ENCODE data around the gene ENTPD1. TPM values are rescaled to one million over a fixed set of nuclear protein-coding genes. Genes with fewer than 3 reads are reported as not detected.

The ENTPD1 gene
- total and polyA plus RNA-seq, 2 donors (not counting 1 experiment from before 2014, with no cell fraction given), result 0.47 to 3.3 TPM

DNA sequence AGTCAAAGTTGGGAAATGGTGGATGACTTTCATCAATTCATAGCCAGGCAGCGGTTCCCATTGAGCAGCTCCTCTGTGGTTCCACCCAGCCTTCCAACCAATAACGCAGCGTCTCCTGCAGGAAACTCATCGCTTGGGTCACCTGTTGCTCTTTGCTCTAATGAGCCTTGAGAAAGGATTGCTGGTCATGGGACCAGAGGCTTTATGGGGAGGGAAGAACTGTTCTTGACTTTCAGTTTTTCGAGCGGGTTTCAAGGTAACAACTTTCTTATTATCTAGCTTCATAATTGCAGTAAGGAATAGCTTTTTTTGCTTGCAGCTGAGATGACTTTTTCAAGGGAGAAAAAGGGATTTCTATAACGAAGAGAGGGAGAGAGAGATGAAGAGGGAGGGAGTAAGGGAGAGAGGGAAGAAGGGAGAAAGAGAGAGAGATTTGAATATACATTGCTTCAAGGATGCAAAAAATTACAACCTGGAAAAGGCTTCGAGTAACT lies 405 bp upstream of the ENTPD1 start:
- Histone ChIP-seq H3K27me3 (ENCODE audit: control insufficient read depth, insufficient read depth, low read length) (no peaks in the 10 kb centered on the region), H3K4me1 (ENCODE audit: control insufficient read depth, extremely low read depth, insufficient read depth, low read length) (no peaks in the 10 kb centered on the region), H3K27ac (ENCODE audit: insufficient read depth, low read length) (no peak overlapping the region), H3K9me3 (ENCODE audit: control insufficient read depth, insufficient read depth, low read depth, low read length) (no peaks in the 10 kb centered on the region), H2AFZ (ENCODE audit: low read length) (no peak overlapping the region), H3K79me2 (ENCODE audit: control insufficient read depth, insufficient read depth, low read length) (no peaks in the 10 kb centered on the region), H3K4me2 (ENCODE audit: extremely low read depth, insufficient read depth, low read length) (no peak overlapping the region), H3K9ac (ENCODE audit: insufficient read depth, low read length) (no peak overlapping the region), H3K4me3 (replicated peaks in 1 of 4; ENCODE audit: control extremely low read depth in 1 of 4, insufficient read depth in 1 of 4, low read depth in 3 of 4, low read length in 4 of 4) (peak overlapping the region in 2 of 4 experiments; percentile 3 to 23), H3K36me3 (ENCODE audit: control insufficient read depth, insufficient read depth, low read length) (no peaks in the 10 kb centered on the region), H4K20me1 (ENCODE audit: control insufficient read depth, extremely low read depth, insufficient read depth, low read length) (no peaks in the 10 kb centered on the region)
- no peak for TF ChIP-seq EZH2 (IDR thresholded peaks at IDR 0.05; ENCODE audit: low read length, missing control alignments)
- TF ChIP-seq, protein P1, sequence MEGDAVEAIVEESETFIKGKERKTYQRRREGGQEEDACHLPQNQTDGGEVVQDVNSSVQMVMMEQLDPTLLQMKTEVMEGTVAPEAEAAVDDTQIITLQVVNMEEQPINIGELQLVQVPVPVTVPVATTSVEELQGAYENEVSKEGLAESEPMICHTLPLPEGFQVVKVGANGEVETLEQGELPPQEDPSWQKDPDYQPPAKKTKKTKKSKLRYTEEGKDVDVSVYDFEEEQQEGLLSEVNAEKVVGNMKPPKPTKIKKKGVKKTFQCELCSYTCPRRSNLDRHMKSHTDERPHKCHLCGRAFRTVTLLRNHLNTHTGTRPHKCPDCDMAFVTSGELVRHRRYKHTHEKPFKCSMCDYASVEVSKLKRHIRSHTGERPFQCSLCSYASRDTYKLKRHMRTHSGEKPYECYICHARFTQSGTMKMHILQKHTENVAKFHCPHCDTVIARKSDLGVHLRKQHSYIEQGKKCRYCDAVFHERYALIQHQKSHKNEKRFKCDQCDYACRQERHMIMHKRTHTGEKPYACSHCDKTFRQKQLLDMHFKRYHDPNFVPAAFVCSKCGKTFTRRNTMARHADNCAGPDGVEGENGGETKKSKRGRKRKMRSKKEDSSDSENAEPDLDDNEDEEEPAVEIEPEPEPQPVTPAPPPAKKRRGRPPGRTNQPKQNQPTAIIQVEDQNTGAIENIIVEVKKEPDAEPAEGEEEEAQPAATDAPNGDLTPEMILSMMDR (conservative IDR thresholded peaks at IDR 0.05 in 1 of 2, IDR thresholded peaks at IDR 0.05 in 1 of 2; ENCODE audit: low read depth in 1 of 2, low read length in 2 of 2), result no peak
- DNase-seq (ENCODE audit: low read depth in 2 of 2), result no peak

DNA sequence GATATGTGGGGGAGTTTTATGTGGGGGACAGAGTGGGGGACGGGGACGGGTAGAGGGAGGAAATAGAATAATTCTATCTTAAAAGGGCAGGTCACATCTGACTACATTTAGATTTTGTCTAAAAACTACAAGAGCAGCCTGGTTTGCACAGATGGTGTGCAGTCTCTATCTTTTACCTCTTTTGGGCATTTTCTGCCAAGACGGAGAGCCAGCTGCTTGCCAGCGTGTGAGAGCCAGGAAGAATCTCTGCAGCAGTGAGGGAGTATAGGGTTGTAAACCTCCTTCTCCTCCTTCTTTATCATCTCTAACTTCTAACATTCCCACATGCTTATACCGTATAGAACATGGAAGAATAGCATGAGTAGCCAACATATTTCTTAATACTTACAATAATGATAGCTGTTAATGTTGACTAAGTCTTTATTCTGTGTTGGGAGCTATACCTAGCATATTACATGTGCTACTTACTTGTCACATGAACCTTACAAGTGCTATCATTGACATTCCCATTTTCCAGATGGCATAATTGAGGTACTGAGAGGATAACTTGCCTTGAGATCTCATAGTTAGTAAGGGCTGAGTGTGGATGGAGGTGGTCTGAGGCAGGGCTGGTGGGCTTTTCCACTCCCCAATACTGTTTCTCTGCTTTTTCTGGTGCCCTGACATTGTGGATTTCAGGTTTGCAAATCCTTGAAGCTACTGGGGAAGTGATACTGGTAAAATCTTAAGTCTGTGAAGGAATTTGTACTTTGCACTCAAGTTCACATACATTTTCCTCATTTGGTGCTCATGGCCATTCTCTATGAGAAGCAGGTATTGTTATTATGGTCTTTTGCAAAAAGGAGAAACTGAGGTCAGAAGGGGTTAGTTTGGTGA lies 1.1 kb downstream of the ENTPD1 start:
- Histone ChIP-seq H3K4me1 (ENCODE audit: control insufficient read depth, extremely low read depth, insufficient read depth, low read length) (no peaks in the 10 kb centered on the region), H3K9ac (ENCODE audit: insufficient read depth, low read length) (no peak overlapping the region), H3K4me2 (ENCODE audit: extremely low read depth, insufficient read depth, low read length) (no peak overlapping the region), H2AFZ (ENCODE audit: low read length) (no peak overlapping the region), H3K27ac (ENCODE audit: insufficient read depth, low read length) (no peak overlapping the region), H4K20me1 (ENCODE audit: control insufficient read depth, extremely low read depth, insufficient read depth, low read length) (no peaks in the 10 kb centered on the region), H3K27me3 (ENCODE audit: control insufficient read depth, insufficient read depth, low read length) (no peaks in the 10 kb centered on the region), H3K9me3 (ENCODE audit: control insufficient read depth, insufficient read depth, low read depth, low read length) (no peaks in the 10 kb centered on the region), H3K79me2 (ENCODE audit: control insufficient read depth, insufficient read depth, low read length) (no peaks in the 10 kb centered on the region), H3K36me3 (ENCODE audit: control insufficient read depth, insufficient read depth, low read length) (no peaks in the 10 kb centered on the region), H3K4me3 (replicated peaks in 1 of 4; ENCODE audit: control extremely low read depth in 1 of 4, insufficient read depth in 1 of 4, low read depth in 3 of 4, low read length in 4 of 4) (peak overlapping the region in 1 of 4 experiments; percentile 3)
- no peak for DNase-seq (ENCODE audit: low read depth in 2 of 2)
- TF ChIP-seq, protein P1 (conservative IDR thresholded peaks at IDR 0.05 in 1 of 2, IDR thresholded peaks at IDR 0.05 in 1 of 2; ENCODE audit: low read depth in 1 of 2, low read length in 2 of 2), result no peak
- TF ChIP-seq EZH2 (IDR thresholded peaks at IDR 0.05; ENCODE audit: low read length, missing control alignments), result no peak

DNA sequence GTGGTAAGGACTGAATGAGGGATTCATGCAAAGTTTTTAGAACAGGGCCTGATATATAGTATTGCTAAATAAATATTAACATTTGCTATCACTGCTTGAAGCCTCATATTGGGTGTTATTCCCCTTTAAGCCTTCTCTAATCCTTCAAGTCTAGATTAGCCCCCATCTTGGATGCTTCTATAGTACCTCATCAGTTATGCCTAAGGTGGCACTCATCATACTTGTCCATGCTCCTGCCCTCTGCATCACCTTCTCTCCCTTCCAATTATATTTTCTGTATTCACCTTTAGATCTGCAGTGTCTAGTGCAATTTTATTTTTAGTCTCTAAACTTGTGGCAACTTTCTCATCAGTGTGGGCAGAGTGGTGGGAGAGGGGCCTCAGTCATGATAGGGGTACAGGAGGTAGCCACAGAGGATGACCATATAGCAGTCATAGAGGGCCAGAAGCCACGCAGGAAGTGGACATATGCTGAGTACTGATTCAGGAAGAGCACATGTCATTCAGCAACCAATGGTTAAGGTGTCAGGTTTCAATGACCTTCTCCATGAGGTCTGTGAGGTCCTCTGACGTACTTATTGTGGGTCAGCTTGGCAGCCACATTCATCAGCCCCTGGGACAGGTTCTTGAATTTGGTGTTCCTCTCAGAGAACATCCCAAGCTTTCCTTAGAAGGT lies 2.5 kb downstream of the ENTPD1 start:
- Histone ChIP-seq H3K4me3 (replicated peaks in 1 of 4; ENCODE audit: control extremely low read depth in 1 of 4, insufficient read depth in 1 of 4, low read depth in 3 of 4, low read length in 4 of 4) (no peak overlapping the region), H3K4me2 (ENCODE audit: extremely low read depth, insufficient read depth, low read length) (no peak overlapping the region), H3K27ac (ENCODE audit: insufficient read depth, low read length) (no peak overlapping the region), H3K79me2 (ENCODE audit: control insufficient read depth, insufficient read depth, low read length) (no peaks in the 10 kb centered on the region), H2AFZ (ENCODE audit: low read length) (no peak overlapping the region), H3K4me1 (ENCODE audit: control insufficient read depth, extremely low read depth, insufficient read depth, low read length) (no peaks in the 10 kb centered on the region), H4K20me1 (ENCODE audit: control insufficient read depth, extremely low read depth, insufficient read depth, low read length) (no peaks in the 10 kb centered on the region), H3K36me3 (ENCODE audit: control insufficient read depth, insufficient read depth, low read length) (no peaks in the 10 kb centered on the region), H3K9me3 (ENCODE audit: control insufficient read depth, insufficient read depth, low read depth, low read length) (no peaks in the 10 kb centered on the region), H3K27me3 (ENCODE audit: control insufficient read depth, insufficient read depth, low read length) (no peaks in the 10 kb centered on the region), H3K9ac (ENCODE audit: insufficient read depth, low read length) (no peak overlapping the region)
- TF ChIP-seq, protein P1 (conservative IDR thresholded peaks at IDR 0.05 in 1 of 2, IDR thresholded peaks at IDR 0.05 in 1 of 2; ENCODE audit: low read depth in 1 of 2, low read length in 2 of 2), result no peak
- no peak for TF ChIP-seq EZH2 (IDR thresholded peaks at IDR 0.05; ENCODE audit: low read length, missing control alignments)
- DNase-seq (ENCODE audit: low read depth in 2 of 2), result no peak

All from fibroblast of lung (primary cell).